Stimulated activated CD8-positive, alpha-beta memory T cell treated with anti-CD3 and anti-CD28 coated beads, Interleukin-4, amount 100 ng/mL, for 4 hours (primary cell): ENCODE measurements around the gene RPA3.
"Not testable (repeated sequence)": the region's sequence is repeated elsewhere in the genome, so short reads cannot be mapped to it uniquely, and the experiment has no call there.

ENCODE experiments used
- DNase-seq, 2 donors: peaks; one replicate each; pipeline ENCODE4 v3.0.0-alpha.2; 2020; ENCODE audit warnings: low read depth in 2 of 2, low spot score in 1 of 2

RPA3 gene

DNA sequence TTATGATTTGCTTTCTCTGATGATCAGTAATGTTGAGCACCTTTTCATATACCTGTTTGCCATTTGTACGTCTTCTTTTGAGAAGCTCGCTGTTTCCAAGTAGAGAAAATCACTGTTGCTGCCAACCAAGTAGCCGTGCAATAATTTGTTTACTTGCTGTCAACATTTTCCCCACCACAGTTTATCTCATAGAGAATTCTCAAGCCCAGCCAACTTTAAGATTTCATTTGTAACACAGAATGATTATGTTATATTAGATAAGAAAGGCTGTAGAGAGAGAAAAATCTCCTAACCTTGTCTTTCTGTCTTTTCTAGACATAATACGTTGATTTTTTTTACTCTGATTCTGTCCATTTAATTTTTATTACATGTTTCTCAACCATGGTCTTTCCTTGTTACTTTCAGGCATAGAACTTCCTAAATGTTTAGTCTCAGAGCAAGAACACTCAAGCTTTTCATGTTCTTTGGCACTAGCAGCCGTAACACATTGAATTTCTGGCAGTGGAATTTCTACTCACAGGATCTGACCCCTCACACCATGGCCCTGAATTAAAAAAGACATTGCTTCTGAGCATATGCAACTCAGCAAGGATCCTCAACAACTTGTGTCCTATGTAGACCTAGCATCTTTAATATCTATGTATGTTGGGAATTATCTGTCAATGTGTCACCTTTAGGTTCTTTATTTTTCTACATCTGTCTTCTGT is 23.1 kb downstream of the RPA3 start:
- no peak for DNase-seq

DNA sequence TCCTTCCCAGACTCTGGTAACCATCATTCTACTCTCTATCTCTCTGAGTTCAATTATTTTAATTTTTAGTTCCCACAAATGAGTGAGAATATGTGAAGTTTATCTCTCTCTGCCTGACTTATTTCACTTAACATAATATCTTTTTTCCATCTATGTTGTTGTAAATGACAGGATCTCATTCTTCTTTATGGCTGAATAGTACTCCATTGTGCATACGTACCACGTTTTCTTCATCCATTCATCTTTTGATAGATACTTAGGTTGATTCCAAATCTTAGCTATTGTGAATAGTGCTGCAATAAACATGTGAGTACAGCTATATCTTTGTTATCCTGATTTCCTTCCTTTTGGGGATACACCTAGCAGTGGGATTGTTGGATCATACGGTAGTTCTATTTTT is 23.9 kb downstream of the RPA3 start:
- no peak for DNase-seq

DNA sequence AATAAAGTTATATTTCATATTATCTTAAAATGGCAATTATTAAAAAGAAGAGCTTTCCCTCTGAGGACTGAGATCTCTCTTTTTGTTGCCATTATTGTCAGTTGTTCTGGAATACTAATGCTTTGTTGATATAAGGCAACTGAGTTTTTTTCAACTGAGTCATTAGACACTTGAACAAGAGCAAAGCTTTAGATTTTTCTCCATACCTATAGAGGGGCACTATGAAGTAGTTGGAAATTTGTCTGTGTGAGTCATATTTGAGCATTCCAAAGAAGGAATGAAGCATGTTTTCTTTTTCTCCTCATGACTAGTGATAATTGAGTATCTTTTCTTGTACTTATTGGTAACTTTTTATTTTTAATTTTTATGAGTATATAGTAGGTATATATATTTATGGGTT is 24.5 kb downstream of the RPA3 start:
- no peak for DNase-seq

DNA sequence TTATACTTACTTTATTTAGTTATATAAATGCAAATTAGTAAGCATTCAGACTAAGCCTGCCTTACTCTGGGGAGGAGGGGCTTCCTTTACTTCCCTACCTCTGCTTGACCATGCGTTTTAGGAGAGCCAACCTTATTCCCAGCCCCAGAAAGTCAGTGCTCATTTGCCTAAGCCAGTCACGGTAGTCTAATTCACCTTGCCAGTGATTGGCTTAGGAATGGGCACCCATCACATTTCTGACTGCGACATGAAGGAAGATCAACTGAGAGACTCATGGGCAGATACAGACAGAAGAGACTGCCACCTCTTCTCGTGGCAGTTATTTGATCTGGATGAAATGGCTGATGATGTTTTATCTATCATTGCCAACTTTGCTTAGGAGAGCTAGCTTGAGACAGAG is 29.5 kb downstream of the RPA3 start:
- DNase-seq: no peak

DNA sequence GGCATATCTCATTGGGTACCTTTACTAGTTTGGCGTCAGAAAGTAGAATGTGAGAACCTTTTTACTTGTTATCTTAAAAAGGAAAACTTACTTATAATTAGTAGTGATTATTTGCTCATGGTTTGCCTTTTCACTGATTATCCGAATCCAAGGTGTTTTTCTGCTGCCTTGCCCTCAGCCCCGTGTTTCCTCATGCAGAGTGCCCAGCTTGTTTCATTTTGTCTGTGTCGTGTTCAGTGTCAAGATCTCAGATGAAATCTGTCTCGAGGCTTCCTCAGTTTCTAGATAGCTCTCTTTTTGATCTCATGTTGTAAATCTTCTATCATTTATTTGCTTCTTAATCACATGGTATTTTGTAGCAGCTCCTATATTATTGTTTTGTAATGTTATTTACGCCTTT is 30.1 kb downstream of the RPA3 start:
- no peak for DNase-seq

DNA sequence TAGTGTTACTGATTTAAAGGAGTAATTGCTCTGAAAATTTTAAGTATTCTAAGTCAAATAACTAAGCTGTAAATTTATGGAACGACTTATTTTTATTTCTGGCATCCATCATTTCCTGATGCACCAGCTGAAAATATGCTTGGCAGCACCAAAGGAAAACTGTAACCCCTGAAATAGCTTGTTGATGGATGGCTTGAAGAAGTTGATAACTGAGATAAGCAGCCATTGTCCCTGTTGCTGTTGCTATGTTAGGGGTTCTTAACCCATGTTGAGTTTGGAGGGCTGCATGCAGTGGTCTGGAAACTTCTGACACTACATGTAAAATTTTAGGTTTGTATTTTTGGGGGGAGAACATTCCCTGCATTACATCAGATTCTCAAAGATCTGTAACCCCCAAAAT is 30.6 kb downstream of the RPA3 start:
- no peak for DNase-seq

DNA sequence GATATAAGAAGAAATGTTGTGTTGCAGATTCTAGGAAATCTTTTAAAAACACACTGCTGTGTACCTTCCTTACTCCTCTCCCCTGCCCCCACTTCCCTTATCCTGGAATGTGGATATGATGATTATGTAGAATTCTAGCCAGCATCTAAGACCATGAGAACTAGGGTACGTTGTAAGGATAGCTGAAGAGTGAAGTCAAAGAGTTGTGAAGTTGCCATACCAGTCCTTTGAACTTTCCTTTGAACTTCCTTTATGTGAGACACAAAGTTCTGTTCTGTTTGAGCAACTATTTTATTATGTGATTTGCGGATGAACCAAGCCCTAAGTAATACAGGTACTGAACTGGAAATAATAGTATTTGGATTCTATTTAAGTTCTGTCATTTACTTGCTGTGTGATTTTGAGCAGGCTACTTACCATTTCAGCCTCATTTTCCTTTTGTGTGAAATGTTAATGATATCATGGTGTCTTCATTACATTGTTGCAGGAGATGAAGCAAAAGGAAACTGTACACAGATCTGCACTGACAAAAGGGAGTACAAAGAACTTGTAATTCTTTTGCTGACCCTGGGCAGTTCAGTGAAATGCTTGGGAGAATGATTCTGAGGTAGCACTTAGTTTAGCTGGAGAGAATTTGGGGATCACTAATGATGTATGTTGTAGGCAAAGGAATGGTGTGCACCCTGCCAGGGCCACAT is 31.4 kb downstream of the RPA3 start:
- DNase-seq: no peak

DNA sequence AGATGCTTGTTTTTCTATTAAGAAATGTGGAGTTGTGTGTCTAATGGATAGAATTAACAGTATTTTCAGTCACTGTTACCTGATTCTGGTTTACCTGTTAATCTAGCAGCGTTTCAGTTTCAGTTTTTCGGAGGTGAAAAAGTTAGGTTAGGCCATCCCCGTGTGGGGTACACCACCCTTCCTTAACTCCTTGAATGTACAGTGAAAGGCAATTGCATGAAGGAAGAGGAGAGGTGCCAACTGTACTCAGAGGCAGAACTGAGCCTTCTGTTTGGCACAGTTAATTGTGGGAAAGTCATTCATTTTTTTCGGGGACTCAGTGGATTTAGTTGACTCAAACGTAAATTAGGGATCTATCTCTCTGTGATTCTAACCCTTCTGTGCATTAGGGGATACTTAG is 35.5 kb downstream of the RPA3 start:
- no peak for DNase-seq

DNA sequence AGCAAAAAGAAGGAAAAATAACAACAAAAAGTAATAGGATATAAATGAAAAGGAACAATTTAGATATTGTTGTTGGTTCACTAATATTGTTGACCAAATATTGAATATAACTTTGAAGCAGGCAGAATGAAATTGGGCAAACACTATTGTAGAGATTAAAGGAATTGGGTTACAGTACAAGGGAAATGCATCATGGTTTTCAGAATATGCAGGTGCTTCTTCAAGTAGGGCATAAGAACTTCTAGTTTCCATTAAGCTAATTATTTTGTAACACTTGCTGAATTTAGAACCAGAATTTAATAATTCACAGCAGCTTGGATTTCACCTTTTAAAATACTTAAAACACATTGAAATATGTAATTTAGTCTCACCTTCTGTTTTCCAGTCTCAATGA is 36.5 kb downstream of the RPA3 start:
- DNase-seq: no peak

DNA sequence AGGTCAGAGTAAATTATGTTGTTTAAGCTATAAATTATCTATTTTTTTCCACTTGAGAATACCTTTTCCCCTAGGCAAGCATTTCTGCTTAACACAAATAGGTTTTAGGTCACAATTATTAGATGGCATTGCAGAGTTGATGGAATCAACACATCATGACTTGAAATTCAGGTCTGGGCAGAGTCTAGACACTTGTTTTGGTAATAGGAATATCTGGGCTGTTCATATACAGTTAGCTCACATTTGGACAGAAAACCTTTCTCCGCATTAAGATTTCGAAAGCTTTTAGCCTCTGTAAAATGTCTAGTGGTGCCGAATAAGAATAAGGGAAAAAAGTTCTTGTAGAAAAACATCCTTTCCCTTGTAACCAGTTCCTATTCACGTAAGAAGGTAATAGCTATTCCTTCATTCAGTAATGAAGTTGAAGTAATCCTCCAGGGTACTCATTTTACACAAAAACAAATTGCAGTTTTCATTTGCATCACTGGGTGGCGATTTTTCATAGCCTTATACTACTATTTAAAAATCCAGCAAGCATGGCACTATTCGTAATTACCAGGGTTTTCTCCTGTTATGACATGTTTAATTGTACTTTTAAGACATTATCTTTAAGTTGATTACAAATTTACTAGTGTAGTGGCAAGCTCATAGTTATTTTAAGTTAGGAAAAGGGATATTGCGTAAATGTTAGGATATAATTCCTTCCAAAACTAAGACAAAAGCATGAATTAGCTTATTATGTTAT is 37.0 kb downstream of the RPA3 start:
- DNase-seq: peak in 1 of 2 donors; percentile 10

DNA sequence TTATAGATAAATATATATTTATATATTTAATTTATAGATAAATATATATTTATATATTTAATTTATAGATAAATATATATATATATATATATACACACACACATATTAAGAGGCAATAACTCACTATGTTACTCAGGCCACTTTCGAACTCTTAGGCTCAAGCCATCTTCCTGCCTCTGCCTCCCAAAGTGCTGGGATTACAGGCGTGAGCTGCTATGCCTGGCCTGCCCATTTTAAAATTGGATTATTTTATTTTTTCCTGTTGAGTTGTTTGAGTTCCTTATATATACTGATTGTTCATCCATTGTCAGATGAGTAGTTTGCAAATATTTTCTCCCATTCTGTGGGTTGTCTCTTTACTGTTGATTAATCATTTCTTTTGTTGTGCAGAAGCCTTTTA is 38.8 kb downstream of the RPA3 start:
- not testable (repeated sequence) for DNase-seq

DNA sequence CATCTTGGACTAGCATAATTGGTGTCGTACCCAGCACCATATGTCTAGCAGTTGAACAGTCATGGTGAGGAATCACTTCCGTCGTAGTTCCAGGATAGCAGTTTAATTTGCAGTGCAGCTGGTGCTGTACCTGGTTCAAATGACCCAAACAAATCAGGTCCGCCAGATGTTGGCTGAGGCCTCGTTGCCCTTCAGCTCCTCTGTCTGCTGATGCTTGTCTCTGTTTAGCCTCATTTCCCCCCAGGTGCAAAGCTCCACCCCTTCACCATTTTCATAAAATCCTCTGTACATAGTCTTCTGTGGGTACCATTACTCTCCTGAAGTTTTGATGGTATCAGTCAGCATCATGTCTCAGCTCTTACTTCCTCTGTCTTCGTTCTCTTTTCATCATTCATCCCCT is 42.7 kb downstream of the RPA3 start:
- DNase-seq: no peak

DNA sequence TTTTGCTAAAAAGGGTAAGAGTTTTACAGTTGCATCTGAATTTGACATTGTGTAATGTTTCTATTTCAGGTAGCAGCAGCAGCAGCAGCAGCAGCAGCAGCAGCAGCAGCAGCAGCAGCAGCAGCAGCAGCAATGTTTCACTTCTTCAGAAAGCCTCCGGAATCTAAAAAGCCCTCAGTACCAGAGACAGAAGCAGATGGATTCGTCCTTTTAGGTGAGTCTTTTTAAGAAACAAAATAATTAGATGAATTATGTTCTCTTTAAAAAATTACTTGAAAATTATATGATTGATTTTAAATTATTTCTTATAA is 45.2 kb downstream of the RPA3 start:
- DNase-seq: no peak

DNA sequence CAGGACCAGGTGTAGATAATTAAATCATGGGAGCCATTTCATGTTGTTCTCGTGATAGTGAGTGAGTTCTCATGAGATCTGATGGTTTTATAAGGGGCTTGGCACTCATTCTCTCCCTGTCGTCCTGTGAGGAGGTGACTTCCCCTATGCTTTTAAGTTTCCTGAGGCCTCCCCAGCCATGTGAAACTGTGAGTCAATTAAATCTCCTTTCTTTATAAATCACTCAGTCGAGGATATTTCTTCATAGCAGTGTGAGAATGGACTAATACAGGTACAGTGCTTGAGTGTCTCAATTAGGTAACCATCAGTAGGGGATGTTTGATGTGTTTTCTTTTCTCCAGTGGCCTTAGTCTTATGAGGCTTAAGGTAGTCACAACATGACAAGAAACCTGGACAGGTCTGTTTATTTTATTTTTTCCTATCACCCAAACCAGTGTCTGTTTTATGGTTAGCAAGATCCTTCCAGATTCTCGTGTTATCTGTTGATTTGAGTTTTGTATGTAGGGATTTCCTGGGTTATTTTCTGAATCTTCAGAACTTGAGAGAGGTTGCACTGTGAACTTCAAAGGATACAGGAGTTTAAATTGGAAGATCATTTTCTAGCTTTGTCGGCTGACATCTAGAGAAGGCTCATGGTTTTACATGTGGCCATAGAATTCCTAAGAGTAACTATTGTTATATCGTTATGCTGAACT is 45.7 kb downstream of the RPA3 start:
- no peak for DNase-seq

DNA sequence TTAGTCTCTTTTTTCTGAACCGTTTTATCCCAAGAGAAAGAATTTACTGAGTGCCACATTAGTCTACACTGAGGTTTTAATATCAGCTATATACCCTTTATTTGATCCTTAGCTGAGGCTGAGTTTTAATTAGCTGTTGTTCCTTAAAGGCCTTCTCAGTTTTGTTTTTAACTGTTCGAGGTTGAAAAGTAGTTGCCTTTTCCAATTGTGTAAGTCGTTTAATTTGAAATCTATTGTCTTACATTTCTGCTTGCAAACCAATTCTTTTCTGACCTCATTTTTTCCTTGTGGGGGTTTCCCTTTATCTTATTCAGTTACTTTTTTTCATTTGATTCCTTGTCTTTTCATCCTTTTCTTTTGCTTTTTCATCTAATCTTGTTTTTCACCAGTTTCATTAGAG is 47.0 kb downstream of the RPA3 start:
- DNase-seq: no peak

DNA sequence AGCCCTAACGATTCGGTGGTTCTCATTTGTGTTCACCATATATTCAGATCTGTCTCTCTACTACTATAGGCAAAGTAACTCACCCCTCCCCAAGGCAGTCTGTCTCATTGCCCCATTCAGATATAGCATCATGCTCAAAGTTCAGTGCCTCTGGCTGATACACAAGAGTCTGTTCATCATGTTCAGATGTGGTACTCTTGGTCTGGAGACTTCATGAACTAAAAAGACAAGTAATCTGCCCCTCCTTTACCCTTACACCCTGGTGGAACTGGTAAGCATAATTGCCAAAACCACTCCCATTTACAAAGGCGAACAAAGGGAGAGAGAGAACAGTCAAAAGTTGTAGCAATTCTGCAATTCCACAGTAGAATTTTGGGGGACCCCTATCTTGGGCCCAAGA is 47.9 kb downstream of the RPA3 start:
- no peak for DNase-seq

DNA sequence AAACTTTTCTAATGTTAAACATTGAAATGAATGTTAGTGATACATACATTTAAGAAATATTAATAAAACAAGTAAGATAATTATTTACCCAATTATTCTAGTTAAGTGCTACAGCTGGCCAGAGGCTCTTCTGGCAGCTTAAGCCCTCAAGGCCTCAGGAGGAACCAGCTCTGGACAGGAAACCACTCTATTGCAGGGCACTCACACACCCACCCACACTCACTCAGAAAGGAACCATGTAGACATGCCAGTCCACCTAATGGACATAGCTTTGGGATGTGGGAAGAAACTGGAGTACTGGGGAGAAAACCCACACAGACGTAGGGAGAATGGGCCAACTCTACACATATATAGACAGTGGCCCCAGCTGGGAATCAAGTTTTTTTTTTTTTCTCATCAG is 49.7 kb downstream of the RPA3 start:
- DNase-seq: no peak

DNA sequence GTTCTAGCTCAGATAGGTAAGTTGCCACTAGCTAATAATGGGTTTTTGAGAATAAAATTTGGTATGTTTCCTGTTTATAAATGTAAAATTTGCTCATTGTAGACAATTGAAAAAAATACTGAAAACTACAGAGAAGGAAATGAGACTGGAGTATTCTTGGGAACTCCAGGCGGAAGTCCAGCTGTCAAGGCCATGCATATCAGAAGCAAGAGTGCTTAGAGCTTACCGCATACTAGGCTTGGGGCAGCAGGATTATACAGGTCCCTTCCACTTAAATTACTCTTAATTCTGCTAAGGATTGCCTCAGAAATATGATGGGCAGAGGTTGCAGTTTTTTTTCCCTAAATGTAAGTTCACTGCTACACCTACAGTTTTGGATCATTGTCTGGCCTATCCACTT is 51.2 kb downstream of the RPA3 start:
- DNase-seq: no peak

DNA sequence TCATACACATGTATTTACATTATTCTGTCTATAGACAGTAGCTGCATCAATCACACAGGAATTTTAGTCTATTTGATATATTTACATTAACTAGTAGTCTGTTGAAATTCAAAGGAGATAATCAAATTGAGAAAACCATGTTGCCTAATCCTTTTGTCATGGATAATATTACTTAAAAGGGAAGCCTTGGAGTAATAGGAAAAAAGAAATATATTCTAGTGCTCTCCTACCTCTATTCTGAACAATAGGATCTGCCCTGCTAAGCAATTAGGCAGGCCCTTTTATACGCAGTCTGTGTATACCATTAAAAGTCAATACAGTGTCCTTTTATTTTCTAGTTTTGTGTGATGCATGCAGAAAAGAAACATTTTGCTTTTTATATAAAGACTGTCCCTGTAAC is 53.4 kb downstream of the RPA3 start:
- no peak for DNase-seq

DNA sequence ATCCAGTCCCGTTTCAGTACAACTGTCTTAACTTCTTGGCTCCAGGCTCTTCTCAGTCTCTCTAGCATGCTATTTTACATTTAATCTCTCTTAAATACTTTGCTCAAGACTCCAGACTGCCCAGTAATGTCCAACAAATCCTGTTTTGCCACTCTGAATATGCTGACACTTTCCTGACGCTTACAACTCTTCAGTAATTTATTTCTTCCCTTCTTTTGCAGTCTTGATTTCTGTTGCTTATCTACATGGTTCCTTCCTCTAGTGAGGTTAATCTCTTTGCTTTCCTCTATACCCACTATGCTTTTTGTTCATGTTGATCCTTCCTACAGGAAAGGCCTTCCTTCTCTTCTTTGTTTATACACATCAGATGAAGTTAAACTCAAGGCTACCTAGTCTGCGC is 54.1 kb downstream of the RPA3 start:
- no peak for DNase-seq

DNA sequence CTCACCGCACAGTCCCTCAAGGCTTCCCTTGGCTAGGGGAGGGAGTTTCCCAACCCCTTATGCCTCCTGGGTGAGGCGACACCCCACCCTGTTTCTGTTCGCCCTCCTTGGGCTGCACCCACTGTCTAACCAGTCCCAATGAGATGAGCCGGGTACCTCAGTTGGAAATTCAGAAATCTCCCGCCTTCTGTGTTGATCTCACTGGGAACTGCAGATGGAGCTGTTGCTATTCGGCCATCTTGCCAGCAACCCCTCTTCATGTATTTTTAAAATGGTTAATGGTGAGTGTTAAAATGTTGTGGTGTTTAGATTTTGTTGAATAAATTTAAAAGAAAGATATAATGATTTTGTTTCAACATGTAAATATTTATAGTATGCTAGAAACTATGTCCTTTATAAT is 55.9 kb downstream of the RPA3 start:
- DNase-seq: no peak

DNA sequence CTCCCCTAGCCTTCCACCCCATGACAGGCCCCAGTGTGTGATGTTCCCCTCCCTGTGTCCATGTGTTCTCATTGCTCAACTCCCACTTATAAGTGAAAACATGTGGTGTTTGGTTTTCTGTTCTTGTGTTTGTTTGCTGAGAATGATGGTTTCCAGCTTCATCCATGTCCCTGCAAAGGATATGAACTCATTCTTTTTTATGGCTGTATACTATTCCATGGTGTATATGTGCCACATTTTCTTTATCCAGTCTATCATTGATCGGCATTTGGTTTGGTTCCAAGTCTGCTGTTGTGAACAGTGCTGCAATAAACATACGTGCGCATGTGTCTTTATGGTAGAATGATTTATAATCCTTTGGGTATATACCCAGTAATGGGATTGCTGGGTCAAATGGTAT is 61.9 kb downstream of the RPA3 start:
- not testable (repeated sequence) for DNase-seq
